ENCODE measurements around the gene ZC3H13.
"Not testable (repeated sequence)": the region's sequence is repeated elsewhere in the genome, so short reads cannot be mapped to it uniquely, and the experiment has no call there.

The ZC3H13 gene

DNA sequence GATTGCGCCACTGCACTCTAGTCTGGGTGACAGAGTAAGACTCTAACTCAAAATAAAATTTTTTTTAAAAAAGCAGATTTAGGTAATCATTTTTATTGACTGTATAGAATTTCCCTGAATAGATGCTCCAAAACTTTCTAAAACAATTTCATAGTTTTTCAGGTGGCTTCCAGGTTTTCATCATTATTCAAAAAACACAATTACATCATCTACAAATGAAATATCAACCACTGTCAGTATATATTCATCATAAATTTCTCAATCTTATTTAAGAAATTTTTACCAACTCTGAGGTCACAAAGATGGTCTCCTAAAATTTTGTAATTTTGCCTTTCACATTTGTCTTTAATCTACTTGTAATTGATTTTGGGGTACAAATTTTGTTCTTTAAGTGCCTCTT is 48.1 kb downstream of the ZC3H13 start:
- DNase-seq = peak; percentile 77 to 83

DNA sequence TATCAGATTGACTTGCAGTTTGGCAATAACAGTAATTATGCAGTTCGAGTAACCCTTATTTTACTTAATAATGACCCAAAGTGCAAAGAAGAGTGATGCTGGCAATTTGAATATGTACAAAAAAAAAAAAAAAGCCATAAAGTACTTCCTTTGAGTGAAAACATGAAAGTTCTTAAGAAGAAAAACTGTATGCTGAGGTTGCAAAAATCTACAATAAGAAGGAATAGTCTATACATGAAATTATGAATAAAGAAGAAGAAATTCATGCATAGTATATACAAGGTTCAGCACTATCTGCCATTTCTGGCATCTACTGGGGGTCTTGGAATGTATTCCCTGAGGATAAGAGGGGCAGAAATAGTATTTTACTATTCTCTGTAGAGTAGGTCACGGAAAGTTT is 55.9 kb downstream of the ZC3H13 start:
- no peak for DNase-seq

DNA sequence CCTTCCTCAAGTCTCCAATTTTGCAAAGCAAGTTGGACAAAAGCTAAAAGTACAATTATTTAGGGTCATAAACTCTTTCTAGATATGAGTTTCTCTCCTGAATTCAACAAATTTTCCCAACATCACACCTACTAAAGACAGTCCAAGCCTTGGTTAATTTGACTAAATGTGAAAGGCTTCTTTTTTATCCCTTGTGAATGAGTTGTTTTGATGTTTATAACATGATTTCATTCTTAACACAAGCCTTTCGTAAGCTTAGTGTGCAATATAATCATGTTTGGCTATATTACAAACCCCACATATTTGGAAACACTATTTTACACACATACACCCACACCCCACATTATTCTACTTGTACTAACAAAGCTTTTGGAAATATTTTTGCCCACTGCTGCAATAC is 57.3 kb downstream of the ZC3H13 start:
- no peak for DNase-seq

DNA sequence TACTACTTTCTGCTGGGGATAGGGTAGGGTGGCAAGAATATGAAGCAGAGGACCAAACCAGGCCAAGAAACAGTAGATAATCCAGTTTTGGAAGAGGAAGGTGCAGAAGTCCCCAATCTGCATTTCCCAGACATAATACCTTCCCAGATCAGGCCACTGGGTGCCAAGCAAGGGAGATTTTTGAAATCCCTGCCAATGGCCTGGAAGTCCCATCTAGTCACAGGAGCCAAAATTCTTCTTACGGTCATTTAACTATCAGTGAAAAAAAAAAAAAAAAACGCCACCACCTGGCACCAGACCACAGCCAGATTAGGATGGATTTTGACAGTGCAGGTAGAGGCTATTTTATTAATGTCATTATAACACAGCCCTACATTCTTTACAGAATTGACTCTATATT is 57.8 kb downstream of the ZC3H13 start:
- no peak for DNase-seq

DNA sequence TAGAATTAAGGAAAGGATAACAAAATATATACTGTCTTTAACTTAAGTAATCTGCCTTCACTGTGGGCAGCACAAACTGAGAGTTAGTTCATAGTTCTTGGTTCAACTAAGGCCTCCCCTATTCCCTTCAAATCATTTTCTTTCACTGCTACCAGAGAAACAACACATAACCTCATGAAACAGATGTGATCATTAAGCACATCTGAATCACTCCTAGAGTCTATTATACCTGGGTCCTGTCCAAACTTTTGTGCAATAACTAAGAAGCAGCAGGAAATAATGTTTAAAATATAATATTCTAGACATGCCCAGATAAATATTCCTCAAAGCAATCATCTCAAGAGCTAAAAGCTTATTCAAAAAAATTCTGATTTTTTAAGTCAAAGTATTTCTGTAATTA is 62.9 kb downstream of the ZC3H13 start:
- no peak for DNase-seq

DNA sequence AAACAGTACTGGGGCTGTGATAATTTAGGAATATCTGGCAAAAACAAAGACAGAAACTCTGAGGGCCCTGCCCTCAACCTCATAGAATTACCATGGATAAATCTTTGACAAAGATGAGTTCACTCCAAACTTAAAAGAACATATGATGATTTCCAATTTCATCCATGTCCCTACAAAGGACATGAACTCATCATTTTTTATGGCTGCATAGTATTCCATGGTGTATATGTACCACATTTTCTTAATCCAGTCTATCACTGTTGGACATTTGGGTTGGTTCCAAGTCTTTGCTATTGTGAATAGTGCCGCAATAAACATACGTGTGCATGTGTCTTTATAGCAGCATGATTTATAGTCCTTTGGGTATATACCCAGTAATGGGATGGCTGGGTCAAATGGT is 71.4 kb downstream of the ZC3H13 start:
- not testable (repeated sequence) for DNase-seq

DNA sequence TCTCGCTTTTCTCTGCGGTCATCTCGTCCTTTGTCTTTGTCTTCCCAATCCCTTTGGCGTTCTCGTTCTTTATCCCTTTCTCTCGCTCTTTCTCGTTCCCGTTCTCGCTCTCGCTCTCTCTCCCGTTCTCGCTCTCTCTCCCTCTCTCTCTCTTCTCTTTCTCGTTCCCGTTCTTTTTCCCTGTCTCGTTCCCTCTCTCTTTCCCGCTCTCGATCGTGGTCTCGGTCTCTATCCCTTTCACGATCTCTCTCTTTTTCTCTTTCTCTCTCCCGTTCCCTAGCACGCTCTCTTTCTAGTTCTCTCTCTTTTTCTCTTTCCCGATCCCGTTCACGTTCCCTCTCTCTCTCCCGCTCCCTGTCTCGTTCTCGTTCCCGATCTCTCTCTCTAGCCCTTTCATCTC is 77.2 kb downstream of the ZC3H13 start:
- no peak for DNase-seq

DNA sequence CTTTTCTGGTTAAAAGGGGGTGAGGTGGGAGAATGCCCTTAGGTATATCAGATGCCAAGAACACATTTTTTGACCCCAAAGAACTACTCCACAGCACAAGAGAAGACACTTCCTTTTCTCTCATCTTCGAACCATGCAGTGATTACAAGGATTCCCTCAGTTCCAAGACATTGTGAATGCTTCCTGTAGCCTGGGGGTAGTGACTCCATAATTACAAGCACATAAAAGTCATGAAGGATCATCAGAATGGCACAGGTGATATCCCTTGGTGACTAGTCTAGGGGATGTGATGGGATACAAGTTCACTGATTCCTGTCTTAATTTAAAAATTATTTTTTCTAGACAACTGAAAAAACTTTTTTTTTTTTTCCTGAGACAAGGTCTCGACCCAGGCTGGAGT is 78.0 kb downstream of the ZC3H13 start:
- DNase-seq = no peak

DNA sequence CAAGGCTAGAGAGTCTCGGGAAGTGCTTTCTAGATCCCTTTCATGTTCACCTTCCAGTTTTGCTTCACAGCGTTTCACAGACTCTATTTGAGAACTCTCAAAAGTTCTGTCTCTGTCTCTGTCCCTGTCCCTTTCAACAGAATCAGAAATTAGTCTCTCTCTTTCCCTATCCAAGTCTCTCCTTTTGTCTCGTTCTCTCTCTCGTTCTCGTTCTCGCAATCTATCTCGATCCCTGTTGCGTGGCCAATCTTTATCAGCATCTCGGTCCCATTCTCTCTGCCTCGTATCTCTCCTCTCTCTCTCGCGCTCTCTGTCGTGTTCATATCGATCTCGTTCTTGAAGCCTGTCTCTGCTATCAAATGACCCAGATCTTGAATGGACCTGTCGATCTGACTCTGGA is 85.0 kb downstream of the ZC3H13 start:
- DNase-seq = no peak

DNA sequence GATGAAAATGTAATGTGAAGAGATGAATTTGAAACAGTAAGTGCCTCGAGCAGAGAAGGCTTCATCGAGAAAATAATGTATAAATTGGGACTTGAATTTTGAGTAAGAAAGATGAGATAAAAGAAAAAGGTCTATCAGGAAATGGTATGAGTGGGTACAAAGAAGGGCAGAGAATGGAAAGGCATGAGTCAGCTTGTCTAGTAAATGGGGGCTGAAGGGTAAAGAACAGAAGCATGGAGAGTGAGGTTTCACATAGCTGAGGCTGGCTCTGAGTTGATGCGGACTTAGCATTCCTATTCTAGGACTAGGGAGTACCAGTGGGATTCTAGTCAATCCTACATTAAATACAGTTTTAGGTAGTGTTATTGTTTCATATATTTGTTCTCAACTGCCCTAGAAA is 85.8 kb downstream of the ZC3H13 start:
- DNase-seq = no peak

DNA sequence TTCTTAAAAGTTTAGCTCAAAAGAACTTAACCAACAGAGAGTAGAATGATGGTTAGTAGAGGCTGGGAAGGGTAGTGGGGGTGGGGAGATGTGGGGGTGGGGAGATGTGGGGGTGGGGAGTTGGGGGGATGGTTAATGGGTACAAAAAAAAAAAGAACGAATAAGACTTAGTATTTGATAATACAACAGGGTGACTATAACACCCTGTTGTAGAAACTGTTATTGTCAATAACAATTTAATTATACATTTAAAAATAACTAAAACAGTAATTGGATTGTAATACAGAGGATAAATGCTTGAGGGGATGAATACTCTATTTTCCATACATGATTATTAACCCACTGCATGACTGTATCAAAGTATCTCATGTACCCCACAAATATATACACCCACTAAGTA is 91.1 kb downstream of the ZC3H13 start:
- DNase-seq = no peak

DNA sequence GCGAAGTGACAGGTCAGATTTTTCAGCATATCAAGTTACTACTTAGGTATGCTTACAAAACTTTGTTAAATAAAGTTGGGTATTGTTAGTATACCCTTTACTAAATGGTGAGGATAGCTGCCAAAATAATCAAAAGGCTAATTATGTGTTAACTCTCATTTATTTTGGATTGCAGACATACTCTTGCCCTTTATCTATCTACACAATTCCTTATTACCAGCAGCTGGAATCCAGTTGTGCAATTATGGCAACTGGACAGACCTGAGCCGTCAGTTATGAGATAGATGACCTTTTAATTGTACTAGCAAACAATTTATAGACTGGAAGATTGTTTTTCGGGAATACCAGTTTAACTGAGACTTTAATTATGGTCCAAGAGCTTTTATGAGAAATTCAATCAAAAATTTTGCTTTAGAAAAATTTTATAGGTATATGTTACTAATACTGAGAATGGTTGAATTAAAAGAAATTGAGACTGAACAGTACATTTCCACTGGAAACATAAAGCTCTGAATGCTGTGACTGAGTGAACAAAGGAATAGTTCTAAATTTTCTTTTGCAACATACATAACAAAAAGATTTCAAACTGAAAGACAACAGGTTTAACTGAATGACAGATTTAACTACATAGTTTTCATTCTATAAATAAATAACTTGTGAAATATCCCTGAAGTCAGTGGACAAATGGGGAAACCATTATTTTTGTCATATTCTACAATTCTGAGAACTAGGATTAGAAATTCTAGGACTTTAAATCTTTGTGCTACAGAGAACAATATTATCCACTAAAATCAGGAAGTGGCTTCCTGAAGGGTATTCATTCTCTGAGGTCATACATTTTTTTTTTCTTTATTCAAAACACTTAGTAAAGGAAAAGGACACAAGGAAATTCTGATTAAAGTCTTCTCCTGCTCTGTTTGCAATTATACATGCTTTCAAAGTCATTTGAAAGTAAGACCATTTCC is 97.4 kb downstream of the ZC3H13 start:
- peak; percentile 46 to 62 for DNase-seq

DNA sequence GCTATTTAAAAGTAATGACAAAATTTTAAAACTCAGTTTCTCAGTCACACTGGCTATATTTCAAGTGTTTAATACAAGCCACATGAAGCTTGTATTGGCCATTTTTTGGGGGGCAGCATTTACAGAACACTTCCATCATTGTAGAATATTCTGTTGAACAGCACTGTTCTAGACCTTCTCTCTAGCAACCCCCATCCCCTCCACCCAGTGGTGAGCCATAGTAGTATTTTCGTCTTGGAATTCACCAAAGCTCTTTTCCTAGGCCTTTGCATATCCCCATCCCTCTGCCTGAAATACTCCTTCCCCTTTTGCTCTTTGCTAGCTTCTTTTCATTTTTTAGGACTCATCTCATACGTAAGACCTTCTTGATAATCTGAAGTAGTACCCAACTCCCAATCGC is 99.5 kb downstream of the ZC3H13 start:
- DNase-seq = no peak

DNA sequence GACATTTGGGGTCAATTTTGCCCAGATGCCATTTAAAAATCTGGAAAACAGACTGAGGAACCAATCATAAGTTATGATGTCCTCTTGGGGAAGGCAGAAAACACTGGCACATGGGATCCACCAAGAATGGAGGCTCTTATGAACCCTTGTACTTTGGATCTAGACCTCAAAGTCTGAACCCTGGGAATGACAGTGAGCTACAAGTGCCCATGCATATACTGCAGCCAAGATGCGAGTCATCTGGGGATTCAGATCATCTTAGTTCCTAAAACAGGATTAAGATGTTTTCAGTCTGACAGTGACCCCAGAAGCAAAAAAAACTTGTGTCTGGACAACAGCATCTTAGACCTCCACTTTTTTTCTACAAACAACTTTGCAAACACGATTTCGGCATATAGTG is 100.8 kb downstream of the ZC3H13 start:
- no peak for DNase-seq

DNA sequence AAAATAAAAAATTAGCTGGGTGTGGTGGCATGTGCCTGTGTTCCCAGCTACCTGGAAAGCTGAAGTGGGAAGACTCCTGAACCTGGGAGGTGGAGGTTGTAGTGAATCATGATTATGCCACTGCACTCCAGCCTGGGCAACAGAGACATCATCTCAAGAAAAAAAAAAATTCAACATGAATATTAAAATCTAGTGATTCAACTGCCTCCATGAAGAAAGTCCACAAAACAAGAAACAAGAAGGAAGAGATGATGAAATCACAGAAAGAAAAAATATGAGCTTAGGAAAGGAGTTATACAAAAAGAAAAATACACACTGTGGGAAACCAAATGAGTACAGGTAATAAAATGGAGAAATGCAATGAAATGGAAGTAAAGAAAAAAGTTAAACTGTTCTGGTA is 101.4 kb downstream of the ZC3H13 start:
- peak; percentile 35 to 36 for DNase-seq

DNA sequence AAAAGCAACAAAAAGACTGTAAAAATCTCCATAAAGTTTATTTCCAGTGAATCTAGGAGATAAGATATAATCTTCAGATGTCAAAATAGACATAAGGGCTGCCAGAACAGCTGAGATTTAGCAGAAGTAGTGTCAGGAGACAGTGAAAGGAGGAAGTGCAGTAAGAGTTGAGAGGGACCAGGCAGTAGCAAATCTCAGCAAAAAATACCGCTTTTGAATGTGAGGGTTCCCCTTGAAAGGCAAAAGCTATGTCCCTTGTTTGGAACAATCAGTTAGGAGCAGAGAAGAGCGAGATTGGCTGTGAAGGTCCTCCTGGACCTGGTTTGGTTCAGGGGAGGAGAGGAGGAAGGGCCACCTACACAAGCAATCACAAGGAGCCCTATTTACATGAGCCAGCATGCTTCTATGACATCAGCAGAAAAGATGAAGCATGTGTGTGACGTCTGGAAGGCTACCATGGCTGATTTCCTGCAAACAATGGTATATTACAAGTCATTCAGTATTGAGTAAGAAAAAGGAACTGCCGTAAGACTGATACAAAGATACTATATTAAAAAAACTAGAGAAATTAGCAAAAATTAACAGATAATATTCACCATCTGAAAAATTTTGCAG is 102.1 kb downstream of the ZC3H13 start:
- peak; percentile 79 to 82 for DNase-seq

DNA sequence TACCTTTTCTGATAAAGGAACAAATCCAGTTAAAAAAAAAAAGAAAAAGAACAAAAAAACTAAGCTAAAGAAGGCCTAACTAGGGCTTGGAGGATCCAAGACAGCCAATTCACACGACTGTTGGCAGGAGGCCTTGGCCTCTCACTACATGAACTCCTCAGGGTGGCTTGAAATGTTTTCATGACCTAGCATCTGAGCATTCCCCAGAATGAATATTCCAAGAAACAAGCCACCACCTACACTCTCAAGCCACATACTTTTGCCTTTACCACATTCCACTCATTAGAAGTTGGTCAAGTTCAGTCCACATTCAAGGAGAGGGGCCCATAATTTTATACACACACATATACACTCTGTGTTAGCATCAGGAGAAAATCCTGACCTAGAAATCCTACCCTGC is 103.4 kb downstream of the ZC3H13 start:
- no peak for DNase-seq

DNA sequence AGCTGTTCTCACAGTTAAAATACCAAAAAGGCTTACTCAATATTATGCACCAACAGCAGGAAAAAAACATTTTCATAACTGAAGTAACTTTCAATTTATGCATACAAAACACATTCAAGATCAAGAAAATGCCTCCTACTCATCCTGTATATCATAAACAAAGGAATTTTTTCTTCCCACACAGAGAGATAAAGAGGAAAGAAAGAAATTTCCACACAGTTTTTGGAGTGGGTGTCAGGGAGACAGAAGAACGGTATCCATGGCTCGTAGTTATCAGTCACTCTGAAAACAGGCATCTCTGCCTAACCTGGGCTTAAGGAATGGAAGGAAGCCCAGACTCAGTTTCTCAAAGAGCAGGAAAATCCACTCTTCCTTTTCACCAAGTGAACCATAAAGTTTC is 108.6 kb downstream of the ZC3H13 start:
- DNase-seq = peak; percentile 50 to 74

DNA sequence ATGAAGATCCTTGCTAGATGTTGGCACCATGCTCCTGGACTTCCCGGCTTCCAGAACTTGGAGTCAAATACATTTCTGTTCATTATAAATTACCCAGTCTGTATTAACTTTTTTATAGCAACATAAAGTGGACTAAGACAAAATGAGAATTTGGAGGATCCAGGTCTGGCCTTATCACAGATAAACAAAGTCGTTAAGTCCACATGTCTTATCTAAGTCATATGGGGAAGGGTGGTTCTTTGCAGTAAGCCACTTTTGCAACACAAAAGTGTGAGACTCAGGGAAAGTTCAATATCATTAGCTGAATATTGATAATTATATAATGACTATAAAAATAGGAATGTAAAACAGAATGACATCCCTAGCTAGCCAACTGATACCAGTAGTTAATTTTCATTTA is 109.4 kb downstream of the ZC3H13 start:
- no peak for DNase-seq

DNA sequence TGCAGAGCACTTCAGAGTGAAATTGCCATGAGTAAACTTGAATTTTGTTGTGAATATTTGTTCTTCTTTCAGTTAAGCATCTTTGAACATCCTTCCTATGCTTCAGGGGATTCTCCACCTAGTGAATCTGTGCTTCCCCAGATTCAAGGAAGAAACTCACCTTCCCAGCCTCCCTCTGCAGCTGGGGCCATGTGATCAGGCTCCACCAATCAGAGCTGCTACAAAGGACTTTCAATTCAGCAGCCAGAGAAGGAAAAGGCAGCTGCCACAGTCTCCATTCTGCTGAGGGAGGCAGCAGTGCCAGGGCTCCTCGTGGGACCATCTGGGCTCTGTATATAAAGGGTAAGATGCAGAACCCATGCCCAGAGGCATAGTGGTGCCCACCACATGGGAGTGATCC is 111.3 kb downstream of the ZC3H13 start:
- no peak for DNase-seq

DNA sequence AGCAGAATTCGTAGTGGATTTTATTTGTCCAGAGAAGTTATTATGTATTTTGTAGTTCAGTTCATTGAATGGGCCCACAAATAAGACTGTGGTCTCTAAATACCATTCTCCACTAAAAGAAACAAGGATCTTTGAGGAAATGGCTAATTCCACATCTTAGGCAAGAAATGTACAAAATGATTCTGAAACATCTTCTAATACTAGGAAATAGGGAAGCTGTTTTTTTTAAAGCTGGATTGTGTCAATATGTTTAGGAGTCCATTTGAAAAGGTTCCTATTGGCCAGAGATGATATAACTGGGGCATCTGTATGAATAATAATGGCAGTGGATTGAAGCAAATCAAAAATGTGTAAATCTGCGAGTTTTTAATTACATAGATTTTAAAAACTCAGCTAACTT is 112.5 kb downstream of the ZC3H13 start:
- DNase-seq = peak; percentile 57 to 71

DNA sequence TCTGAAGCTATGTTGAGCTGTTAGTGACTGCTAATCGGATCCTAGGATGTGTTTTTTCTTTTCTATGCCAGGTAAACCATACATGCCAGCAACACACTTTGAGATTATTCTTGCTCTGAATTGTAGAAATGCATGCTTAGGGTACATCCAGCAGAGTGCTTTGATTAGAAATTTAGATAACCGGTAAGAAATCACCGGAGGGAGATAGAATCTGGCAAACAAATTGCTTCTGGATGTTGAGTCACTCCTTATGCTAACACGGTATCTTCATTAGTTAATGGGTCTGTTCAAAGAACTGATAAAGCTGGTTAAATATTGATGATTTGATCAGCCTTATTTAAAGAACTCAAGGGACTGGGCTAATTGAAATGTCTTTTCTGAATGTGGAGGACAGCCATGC is 115.9 kb downstream of the ZC3H13 start:
- no peak for DNase-seq

DNA sequence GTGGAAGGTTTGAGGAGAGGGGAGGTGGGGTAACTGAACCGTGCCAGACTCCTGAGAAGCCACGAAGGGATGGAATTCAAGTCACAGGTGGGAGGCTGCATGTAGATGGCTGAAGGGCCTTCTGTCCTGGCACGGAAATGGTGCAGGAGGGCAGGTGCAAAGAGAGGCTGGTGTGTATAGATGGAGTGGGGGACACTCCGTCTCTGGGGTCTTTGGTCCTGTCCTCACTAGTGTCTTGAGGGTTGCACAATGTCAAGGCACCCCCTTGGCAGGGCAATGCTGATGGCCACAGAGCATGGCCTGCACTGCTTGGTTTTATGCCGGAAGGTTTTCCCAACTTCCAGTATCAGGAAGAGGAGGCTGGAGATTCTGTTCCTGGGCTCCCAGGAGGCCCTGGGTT is 118.3 kb downstream of the ZC3H13 start:
- no peak for DNase-seq

DNA sequence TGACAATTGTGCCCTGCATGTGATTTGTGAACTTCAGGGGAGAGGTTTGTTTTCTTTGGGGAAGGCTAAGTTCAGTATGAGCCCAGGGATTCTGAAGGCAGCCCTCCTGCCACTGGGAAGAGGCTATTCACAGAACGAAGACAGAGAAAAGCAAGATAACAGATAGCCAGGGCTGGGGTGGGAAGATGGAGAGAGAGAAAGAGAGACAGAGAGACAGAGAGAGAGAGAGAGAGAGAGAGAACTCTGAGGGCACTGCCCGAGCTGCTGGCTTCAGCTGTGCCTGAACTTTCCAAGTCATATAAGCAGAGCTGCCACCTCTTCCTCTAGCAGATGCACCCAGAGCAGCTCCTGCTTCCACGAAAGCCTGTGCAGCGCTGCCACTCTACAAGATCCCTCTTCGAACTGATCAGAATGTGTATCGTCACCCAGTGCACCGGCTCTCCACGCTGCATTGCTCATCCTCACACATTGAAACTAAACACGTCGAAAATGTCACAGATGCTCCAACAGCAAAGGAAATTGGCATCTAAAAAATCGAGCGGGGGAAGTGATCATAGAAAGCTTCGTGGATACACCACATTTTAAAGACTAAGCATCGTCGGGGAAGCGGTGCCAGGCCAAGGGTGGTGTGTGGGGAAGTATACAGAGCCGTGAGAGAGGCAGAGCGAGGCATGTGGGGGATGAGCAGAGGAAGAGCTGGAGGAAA is 119.2 kb downstream of the ZC3H13 start:
- DNase-seq = no peak
